Measurements from ENCODE around the gene COL21A1.

Gene COL21A1

DNA sequence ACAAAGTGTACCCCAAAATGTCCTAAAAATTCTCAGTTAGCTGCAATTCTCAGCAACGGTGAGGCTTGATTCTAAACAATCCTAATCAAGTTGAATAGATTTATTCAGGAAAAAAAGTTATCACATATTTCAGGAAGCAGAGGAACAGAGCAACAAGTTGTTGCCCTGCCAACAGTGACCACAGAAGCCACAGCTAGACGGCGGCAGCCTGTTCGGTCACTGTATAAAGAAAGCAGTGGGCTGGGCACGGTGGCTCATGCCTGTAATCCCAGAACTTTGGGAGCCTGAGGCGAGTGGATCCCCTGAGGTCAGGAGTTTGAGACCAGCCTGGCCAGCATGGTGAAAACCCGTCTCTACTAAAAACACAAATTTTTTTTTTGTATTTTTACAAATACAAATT is 200.8 kb downstream of the COL21A1 start:
- no peak overlapping the region for H2AK5ac ChIP-seq (ENCODE audit: low read depth, low read length)
- no peak for DNase-seq (ENCODE audit: low spot score)
- no peak overlapping the region for H3K4me2 ChIP-seq (ENCODE audit: insufficient read depth, low read length, poor library complexity, severe bottlenecking)
- H3K4me3 ChIP-seq (ENCODE audit: low read length in 2 of 2), result no peak overlapping the region
- H3K27me3 ChIP-seq (ENCODE audit: control insufficient read depth in 3 of 3, insufficient read depth in 3 of 3, low read depth in 1 of 3, low read length in 3 of 3), result no peaks in the 10 kb centered on the region
- no peaks in the 10 kb centered on the region for H3K36me3 ChIP-seq (replicated peaks in 1 of 2; ENCODE audit: control insufficient read depth in 2 of 2, insufficient read depth in 2 of 2, low read length in 2 of 2)
- no peak overlapping the region for H2BK15ac ChIP-seq (ENCODE audit: low read length)
- no peak overlapping the region for H3K9ac ChIP-seq (ENCODE audit: low read depth, low read length, poor library complexity)
- H3K18ac ChIP-seq (ENCODE audit: low read length), result no peak overlapping the region
- no peak overlapping the region for H3K27ac ChIP-seq (replicated peaks; ENCODE audit: low read length)
- no peak overlapping the region for H2AFZ ChIP-seq (ENCODE audit: low read length)
- no CpG with 5 or more reads among the region's 7 CpGs for WGBS, 2 donors (ENCODE audit: extremely low coverage in 2 of 2, insufficient read length in 2 of 2, insufficient replicate concordance in 1 of 2)
- no peak overlapping the region for H3K4ac ChIP-seq (ENCODE audit: low read length)
- H2BK12ac ChIP-seq (ENCODE audit: low read length), result no peak overlapping the region
- H3K23ac ChIP-seq (ENCODE audit: low read depth, low read length, poor library complexity), result no peak overlapping the region
- H3K4me1 ChIP-seq (ENCODE audit: control insufficient read depth in 2 of 2, insufficient read depth in 1 of 2, low read depth in 1 of 2, low read length in 2 of 2), result peaks cover 2 to 3% of the 10 kb centered on the region in 2 donors
- H2BK120ac ChIP-seq (ENCODE audit: low read depth, low read length), result no peak overlapping the region
- no peak overlapping the region for H4K8ac ChIP-seq (ENCODE audit: low read depth, low read length)
- no peaks in the 10 kb centered on the region for H3K9me3 ChIP-seq (replicated peaks in 1 of 2; ENCODE audit: control insufficient read depth in 2 of 2, insufficient read depth in 1 of 2, low read depth in 1 of 2, low read length in 2 of 2)
- no peak overlapping the region for H4K91ac ChIP-seq (ENCODE audit: low read depth, low read length, poor library complexity)
- H3K79me1 ChIP-seq (ENCODE audit: low read depth, low read length), result no peaks in the 10 kb centered on the region
- no peak overlapping the region for H2BK5ac ChIP-seq (ENCODE audit: low read length)
- no peak overlapping the region for H3K14ac ChIP-seq (ENCODE audit: low read length)

- Histone ChIP-seq H4K8ac (ENCODE audit: low read depth, low read length) (no peak overlapping the region), H3K4me1 (ENCODE audit: control insufficient read depth in 2 of 2, insufficient read depth in 1 of 2, low read depth in 1 of 2, low read length in 2 of 2) (no peaks in the 10 kb centered on the region), H2AFZ (ENCODE audit: low read length) (no peak overlapping the region), H2BK15ac (ENCODE audit: low read length) (no peak overlapping the region), H3K36me3 (replicated peaks in 1 of 2; ENCODE audit: control insufficient read depth in 2 of 2, insufficient read depth in 2 of 2, low read length in 2 of 2) (no peaks in the 10 kb centered on the region), H3K4me2 (ENCODE audit: insufficient read depth, low read length, poor library complexity, severe bottlenecking) (no peak overlapping the region), H3K4ac (ENCODE audit: low read length) (no peak overlapping the region), H3K27me3 (ENCODE audit: control insufficient read depth in 3 of 3, insufficient read depth in 3 of 3, low read depth in 1 of 3, low read length in 3 of 3) (no peaks in the 10 kb centered on the region), H2BK120ac (ENCODE audit: low read depth, low read length) (no peak overlapping the region), H2BK5ac (ENCODE audit: low read length) (no peak overlapping the region), H3K9ac (ENCODE audit: low read depth, low read length, poor library complexity) (no peak overlapping the region), H3K27ac (replicated peaks; ENCODE audit: low read length) (no peak overlapping the region), H3K23ac (ENCODE audit: low read depth, low read length, poor library complexity) (no peak overlapping the region), H3K18ac (ENCODE audit: low read length) (no peak overlapping the region), H2AK5ac (ENCODE audit: low read depth, low read length) (no peak overlapping the region), H4K91ac (ENCODE audit: low read depth, low read length, poor library complexity) (no peak overlapping the region), H3K79me1 (ENCODE audit: low read depth, low read length) (no peaks in the 10 kb centered on the region), H3K9me3 (replicated peaks in 1 of 2; ENCODE audit: control insufficient read depth in 2 of 2, insufficient read depth in 1 of 2, low read depth in 1 of 2, low read length in 2 of 2) (no peaks in the 10 kb centered on the region), H2BK12ac (ENCODE audit: low read length) (no peak overlapping the region), H3K14ac (ENCODE audit: low read length) (no peak overlapping the region), H3K4me3 (ENCODE audit: low read length in 2 of 2) (no peak overlapping the region)
- WGBS, 2 donors (ENCODE audit: extremely low coverage in 2 of 2, insufficient read length in 2 of 2, insufficient replicate concordance in 1 of 2), result no CpG with 5 or more reads among the region's 4 CpGs
- DNase-seq (ENCODE audit: low spot score), result no peak
Observed at GRCh38 chr6:56043761-56044160, 203.6 kb downstream of the COL21A1 start.

- Histone ChIP-seq H2BK120ac (ENCODE audit: low read depth, low read length) (no peak overlapping the region), H4K91ac (ENCODE audit: low read depth, low read length, poor library complexity) (no peak overlapping the region), H3K4me1 (ENCODE audit: control insufficient read depth in 2 of 2, insufficient read depth in 1 of 2, low read depth in 1 of 2, low read length in 2 of 2) (no peaks in the 10 kb centered on the region), H3K36me3 (replicated peaks in 1 of 2; ENCODE audit: control insufficient read depth in 2 of 2, insufficient read depth in 2 of 2, low read length in 2 of 2) (no peaks in the 10 kb centered on the region), H3K23ac (ENCODE audit: low read depth, low read length, poor library complexity) (no peak overlapping the region), H3K27me3 (ENCODE audit: control insufficient read depth in 3 of 3, insufficient read depth in 3 of 3, low read depth in 1 of 3, low read length in 3 of 3) (no peaks in the 10 kb centered on the region), H3K4ac (ENCODE audit: low read length) (no peak overlapping the region), H2BK12ac (ENCODE audit: low read length) (no peak overlapping the region), H4K8ac (ENCODE audit: low read depth, low read length) (no peak overlapping the region), H3K4me2 (ENCODE audit: insufficient read depth, low read length, poor library complexity, severe bottlenecking) (no peak overlapping the region), H3K4me3 (ENCODE audit: low read length in 2 of 2) (no peak overlapping the region), H3K9ac (ENCODE audit: low read depth, low read length, poor library complexity) (no peak overlapping the region), H3K14ac (ENCODE audit: low read length) (no peak overlapping the region), H2AK5ac (ENCODE audit: low read depth, low read length) (no peak overlapping the region), H3K9me3 (replicated peaks in 1 of 2; ENCODE audit: control insufficient read depth in 2 of 2, insufficient read depth in 1 of 2, low read depth in 1 of 2, low read length in 2 of 2) (no peaks in the 10 kb centered on the region), H2AFZ (ENCODE audit: low read length) (no peak overlapping the region), H3K79me1 (ENCODE audit: low read depth, low read length) (no peaks in the 10 kb centered on the region), H3K18ac (ENCODE audit: low read length) (no peak overlapping the region), H2BK15ac (ENCODE audit: low read length) (no peak overlapping the region), H2BK5ac (ENCODE audit: low read length) (no peak overlapping the region), H3K27ac (replicated peaks; ENCODE audit: low read length) (no peak overlapping the region)
- no peak for DNase-seq (ENCODE audit: low spot score)
Observed at GRCh38 chr6:56043076-56043475, 204.3 kb downstream of the COL21A1 start.

DNA sequence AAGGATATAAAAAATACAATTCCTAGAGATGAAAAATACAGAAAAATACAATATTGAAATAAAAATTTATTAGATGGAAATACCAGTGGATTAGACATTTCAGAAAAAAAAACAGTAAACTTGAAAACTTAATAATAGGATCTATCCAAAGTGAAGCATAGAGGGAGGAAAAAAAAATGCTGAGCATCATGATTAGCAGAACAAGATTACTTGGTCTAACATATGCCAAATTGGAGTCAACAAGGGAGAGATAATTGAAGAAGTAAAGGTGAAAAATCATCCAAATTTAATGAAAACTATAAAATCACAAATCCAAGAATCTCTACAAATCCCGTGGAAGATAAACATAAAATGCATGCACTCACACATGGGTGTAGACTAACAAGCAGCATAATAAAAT is 205.8 kb downstream of the COL21A1 start:
- Histone ChIP-seq H3K18ac (ENCODE audit: low read length) (no peak overlapping the region), H2BK12ac (ENCODE audit: low read length) (no peak overlapping the region), H3K14ac (ENCODE audit: low read length) (no peak overlapping the region), H3K4me3 (ENCODE audit: low read length in 2 of 2) (no peak overlapping the region), H3K27ac (replicated peaks; ENCODE audit: low read length) (no peak overlapping the region), H3K9ac (ENCODE audit: low read depth, low read length, poor library complexity) (no peak overlapping the region), H2AFZ (ENCODE audit: low read length) (no peak overlapping the region), H3K4me1 (ENCODE audit: control insufficient read depth in 2 of 2, insufficient read depth in 1 of 2, low read depth in 1 of 2, low read length in 2 of 2) (no peaks in the 10 kb centered on the region), H3K27me3 (ENCODE audit: control insufficient read depth in 3 of 3, insufficient read depth in 3 of 3, low read depth in 1 of 3, low read length in 3 of 3) (no peaks in the 10 kb centered on the region), H3K4ac (ENCODE audit: low read length) (no peak overlapping the region), H3K4me2 (ENCODE audit: insufficient read depth, low read length, poor library complexity, severe bottlenecking) (no peak overlapping the region), H3K36me3 (replicated peaks in 1 of 2; ENCODE audit: control insufficient read depth in 2 of 2, insufficient read depth in 2 of 2, low read length in 2 of 2) (no peaks in the 10 kb centered on the region), H2BK5ac (ENCODE audit: low read length) (no peak overlapping the region), H3K23ac (ENCODE audit: low read depth, low read length, poor library complexity) (no peak overlapping the region), H2BK15ac (ENCODE audit: low read length) (no peak overlapping the region), H2AK5ac (ENCODE audit: low read depth, low read length) (no peak overlapping the region), H4K8ac (ENCODE audit: low read depth, low read length) (no peak overlapping the region), H2BK120ac (ENCODE audit: low read depth, low read length) (no peak overlapping the region), H4K91ac (ENCODE audit: low read depth, low read length, poor library complexity) (no peak overlapping the region), H3K79me1 (ENCODE audit: low read depth, low read length) (no peaks in the 10 kb centered on the region), H3K9me3 (replicated peaks in 1 of 2; ENCODE audit: control insufficient read depth in 2 of 2, insufficient read depth in 1 of 2, low read depth in 1 of 2, low read length in 2 of 2) (no peaks in the 10 kb centered on the region)
- DNase-seq (ENCODE audit: low spot score), result no peak
- WGBS, 2 donors (ENCODE audit: extremely low coverage in 2 of 2, insufficient read length in 2 of 2, insufficient replicate concordance in 1 of 2), result no CpG with 5 or more reads among the region's 1 CpG
